Renal cortical epithelial cell (primary cell): ENCODE measurements around the gene CEP55. TPM values are rescaled to one million over a fixed set of nuclear protein-coding genes. Genes with fewer than 3 reads are reported as not detected.

Experiments
- DNase-seq: peaks from one replicate; pipeline ENCODE4 v3.0.0-alpha.2; 2011; ENCODE audit warnings: low read depth
- total RNA-seq: library from RNA; depleted of rRNA; stranded (reverse); fragments of >200 nt; gene quantifications from 2 replicates; pipeline ENCODE4 v1.2.3, GENCODE V29; 2014

CEP55 gene
- total RNA-seq, 1 donor from 2014 or later: 1.8 TPM

DNA sequence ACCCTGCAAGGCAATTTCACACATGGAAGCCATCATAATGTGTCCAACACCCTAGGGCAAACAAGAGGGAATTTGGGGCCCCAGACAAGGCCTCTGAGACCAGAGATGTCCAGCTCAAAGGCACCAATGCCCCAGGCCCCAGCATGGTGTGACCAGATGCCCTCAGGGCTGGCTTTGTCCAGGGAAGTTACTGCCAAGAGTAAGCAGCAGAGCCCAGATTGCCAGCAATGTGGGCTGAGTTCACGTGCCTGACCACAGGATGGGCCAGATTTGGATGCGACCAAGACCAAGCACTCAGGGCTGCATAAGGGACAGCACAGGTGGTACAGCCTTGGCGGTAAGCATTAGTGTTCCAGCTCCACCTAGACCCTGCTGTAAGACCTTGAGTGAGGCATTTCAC lies 27.0 kb upstream of the CEP55 start:
- DNase-seq: no peak

DNA sequence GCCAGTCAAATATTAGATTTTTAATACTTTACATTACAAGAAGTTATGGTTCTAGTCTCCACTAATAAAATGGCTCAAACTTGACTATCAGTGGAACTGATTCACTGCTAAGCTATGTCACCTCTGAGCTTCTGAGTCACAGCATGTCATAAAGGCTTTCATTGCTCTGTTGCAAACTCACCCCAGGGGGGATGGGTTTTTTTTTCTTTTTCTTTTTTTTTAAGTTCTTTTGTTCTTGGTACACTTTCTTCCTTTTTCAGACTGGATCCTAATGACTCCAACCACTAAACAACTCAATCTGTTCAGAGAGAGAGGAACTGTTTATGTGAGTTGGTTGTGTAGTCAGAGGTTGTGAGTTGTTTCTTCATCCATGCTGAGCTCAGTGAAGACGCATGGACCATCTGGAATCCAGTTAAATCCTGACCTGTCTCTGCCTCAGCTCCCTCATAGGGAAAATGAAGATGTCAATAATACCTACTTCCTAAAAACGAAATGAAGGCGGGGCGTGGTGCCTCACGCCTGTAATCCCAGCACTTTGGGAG lies 25.2 kb upstream of the CEP55 start:
- DNase-seq: peak; percentile 99

DNA sequence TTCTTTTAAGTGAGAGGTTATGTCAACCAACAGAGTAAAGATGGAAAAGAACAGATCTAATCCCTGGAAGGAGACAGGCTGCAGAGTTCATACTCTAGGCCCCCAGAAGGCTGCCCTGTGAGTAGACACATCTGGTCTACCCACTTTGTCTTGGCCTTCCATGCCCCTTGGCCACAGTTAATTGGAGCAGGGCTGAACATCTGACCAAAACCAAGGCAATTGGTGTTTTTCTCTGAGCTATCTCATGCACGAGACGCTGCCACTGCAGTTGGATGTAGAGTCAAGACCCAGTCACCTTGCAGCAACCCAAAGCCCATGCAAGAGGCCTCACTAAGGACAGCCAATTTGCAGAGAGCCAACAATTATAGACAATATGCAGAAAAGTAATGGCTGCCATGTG lies 23.3 kb upstream of the CEP55 start:
- DNase-seq: no peak

DNA sequence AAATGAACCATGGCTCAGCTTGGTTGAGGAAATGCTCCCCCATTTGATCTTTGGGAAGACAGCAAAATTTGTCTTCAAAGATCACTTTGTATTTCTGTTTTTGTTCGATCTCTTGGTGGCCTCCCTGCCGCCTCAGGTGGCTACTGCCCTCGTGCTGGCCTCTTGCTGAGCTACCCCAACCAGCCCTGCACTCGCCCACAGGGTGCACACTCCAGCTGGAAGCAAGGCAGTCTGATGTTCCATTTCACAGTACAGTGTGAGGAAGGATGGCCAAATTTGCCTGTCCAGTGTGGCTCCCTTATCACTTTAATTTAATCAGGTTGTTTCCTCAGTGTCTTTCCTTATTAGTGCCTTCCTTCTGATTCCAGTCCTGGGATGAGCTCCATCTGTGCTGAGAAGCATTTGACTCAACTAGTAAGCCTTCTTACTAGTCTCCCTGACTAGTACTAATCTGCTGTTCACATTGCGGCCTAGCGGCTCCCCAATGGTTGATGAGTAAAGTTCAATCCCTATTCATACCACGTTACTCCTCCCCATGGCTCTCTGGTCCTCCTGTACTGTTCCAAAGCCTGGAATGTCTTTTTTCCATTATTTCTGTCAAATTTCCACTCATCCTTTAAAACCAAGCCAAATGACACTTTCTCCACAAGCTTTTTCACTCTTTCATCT lies 22.5 kb upstream of the CEP55 start:
- DNase-seq: no peak

DNA sequence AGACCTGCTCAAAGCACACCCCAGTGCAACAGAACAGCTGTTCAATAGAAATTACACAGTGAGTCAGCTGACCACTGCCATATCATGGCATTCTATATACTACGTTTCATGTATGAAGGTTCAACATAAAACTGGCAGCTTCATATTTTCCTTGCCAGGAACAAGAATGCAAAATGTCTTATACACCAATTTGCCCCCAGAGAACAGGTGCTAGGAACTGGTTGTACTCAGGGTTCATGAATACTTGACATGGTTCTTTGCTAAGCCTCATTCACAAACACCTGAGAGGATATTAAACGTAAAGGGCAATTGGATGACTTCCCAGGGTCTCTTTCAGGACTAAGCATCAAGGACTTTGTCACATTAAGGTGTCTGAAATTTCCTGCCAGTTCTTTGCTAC lies 21.2 kb upstream of the CEP55 start:
- DNase-seq: no peak

DNA sequence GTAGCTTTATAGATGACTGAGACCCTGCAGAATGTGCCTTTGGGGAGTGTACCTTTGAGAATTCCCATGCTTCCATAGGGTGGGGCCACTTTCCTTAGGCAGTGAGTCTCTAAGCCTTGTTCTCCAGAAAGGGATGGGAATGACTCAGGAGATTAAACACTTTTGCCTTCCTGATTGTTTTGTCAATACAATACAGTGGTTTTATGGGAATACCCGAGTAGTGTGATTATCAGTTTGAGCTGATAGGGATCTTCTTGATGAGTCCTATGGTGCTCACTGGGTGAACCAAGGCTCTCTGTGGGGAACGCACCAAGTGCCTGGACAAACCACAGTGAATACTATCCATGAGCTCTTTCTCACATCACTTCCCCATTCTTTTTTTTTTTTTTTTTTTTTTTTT lies 20.5 kb upstream of the CEP55 start:
- DNase-seq: peak; percentile 91

DNA sequence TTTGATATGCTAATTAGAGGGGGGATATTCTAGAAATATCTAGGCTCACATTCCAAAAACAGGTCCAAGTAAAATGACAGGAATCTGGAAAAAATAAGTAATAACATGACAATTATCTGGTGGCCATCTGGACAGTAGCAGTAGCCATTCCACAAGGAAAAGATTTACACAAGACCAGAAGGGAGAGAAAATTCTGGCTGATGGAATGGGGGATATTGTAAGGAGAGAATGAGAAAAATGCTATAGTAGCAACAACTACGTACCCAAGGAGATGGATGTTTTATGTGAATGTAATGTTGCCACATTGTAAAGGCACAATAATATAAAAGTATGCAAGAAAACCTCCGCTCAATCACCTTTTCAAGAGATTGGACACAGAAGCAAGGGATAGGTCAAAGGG lies 19.7 kb upstream of the CEP55 start:
- no peak for DNase-seq

DNA sequence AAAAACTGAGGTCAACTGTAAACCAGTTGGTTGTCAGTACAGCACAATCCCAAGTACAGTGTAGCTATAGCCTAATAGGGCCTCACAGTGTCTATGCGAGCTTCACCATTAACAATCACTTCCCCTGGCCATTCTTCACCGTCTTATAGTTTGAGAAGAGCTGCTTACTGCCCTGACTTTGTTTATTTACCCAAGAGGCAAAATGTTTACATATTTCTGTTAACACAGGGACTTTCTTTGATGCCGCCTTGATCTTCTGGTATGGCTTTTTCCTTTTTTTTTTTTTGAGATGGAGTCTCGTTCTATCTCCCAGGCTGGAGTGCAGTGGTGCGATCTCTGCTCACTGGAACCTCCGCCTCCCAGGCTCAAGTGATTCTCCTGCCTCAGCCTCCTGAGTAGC lies 17.5 kb upstream of the CEP55 start:
- DNase-seq: no peak

DNA sequence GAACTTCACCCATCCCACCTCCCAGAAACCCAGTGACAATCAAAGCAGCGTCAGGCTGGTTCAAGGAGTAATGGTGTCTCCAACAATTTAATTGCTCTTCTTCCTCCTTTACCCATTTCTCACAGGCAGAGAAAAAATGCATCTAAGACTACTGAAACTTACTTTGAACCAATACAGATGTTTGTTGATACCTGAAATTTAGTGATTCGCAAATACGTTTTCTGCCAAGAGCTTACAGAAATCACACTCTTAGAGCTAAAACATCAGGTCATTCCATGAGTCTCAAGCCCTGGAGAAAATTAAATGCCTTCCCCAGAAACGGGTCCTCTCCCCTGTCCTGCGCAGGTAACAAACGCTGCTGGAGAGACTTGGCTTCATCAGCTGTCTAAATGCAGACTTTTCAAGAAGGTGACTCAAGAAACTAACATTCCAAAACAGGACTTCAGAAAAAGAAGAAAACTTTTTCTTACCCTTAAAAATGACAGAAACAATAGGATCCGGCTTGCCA lies 14.7 kb upstream of the CEP55 start:
- no peak for DNase-seq

DNA sequence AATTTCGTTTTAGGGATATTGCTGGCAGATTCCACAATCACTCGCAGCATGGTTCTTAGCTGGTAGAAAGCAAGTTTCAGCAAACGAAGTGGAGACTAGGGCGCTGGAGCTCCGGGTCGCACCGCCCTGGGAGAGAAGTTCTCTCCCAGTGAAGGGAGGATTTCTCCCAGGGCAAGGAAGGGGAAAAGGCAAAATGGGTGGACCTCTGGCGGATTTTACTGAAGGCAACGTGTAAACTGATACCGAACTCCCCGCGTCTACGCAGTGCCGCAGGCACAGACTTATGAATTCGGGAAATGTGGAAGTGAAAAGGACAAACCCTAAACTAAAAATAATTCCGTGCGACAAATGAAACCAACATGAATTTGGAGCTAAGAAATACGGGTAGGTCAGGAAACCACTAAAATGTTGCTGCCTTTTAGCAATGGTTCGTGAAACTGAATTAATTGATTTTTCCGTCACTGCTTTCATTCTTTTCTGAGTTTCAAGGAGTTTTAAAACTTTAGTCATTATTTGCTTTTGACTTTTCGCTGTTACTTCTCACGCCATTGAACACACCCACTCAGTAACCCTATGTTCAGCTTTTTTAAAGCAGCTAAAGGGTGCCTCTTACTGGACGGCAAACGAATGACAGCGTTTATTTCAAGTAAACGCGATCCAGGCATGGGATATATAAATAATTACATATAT lies 14.1 kb upstream of the CEP55 start, which contains the start of gene MYOF:
MYOF (minus strand) TSS at position 190 of the 690 bp plus-strand sequence; CDS start at position 50, 140 bp downstream.
- peak; percentile 92 for DNase-seq

DNA sequence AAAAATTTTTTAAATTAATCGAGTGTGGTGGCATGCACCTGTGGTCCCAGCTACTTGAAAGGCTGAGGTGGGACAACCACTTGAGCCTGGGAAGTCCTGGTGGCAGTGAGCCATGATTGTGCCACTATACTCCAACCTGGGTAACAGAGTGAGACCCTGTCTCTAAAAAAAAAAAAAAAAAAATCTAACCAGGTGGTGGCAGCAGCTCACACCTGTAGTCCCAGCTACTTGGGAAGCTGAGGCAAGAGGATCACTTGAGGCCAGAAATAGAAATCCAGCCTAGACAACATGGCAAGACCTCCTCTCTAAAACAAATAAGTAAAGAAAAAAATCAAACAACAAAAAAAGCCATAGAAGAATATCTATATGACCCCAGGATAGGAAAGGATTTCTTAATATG lies 10.7 kb upstream of the CEP55 start:
- DNase-seq: no peak

DNA sequence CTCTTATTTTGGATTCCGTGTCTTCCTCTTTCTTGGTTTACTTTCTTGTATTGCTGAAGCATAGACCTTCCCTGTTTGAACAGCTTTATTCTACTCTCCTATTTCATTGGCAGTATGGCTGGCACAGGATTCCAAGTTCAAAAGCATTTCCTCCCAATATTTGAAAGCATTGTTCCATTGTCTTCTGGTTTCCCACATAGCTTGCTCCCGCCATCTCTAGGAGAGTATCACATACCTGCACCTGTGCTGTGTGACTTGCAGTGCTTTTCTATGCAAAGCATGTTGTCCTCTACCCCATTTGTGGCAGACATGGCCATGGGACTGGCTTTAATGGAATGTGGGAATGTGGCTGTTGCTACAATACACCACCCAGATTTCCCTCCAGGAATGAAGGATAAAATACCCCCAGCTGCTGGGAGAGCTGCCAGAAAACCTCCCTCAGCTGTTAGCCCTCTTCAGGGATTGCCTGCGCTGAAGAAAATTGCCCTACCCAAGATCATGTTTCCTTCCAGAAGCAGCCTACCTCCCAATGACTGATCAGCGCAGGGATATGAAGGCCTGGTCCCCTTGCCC lies 7.4 kb upstream of the CEP55 start:
- DNase-seq: peak; percentile 81

DNA sequence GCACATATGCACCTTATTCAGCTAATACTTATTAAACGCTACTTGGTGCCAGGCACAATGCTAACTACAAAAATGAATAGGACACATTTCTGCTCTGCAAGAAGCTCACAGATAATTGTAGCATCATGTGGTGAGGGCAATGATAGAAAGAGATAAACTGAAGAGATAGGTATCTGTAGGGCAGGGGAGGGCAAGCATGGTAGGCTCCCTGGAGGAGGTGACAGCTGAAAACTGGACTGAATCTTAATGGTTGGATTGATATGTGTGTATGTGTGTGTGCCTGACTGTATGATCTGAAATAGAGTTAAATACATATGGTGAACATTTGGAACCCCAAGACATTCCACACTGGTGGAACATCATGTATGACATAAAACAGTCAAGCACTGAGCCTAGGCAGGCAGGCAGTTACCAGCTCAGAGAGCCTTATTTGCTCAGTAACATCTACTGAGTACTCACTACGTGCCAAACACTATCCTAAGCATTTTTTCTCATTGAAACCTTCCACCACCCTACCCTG lies 4.8 kb upstream of the CEP55 start:
- no peak for DNase-seq

DNA sequence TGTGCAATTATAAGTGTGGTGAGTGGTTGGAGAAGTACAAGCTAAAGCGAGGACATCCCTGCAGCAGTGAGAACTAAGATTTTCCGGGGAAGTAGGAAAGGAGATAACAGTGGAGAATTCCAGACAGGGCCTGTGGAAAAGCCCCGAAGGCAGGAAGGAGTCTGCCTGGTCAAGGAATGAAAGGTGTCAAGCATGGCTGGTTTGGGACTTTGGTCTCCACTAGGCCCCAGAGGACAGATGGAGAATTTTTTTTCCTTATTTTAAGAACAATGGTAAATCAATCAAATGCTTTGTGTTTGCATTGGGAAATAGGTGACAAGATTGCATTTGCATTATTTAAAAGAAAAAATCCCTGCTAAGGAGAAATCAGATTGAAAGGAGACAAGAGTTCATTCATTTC lies 3.2 kb upstream of the CEP55 start:
- DNase-seq: peak; percentile 63

DNA sequence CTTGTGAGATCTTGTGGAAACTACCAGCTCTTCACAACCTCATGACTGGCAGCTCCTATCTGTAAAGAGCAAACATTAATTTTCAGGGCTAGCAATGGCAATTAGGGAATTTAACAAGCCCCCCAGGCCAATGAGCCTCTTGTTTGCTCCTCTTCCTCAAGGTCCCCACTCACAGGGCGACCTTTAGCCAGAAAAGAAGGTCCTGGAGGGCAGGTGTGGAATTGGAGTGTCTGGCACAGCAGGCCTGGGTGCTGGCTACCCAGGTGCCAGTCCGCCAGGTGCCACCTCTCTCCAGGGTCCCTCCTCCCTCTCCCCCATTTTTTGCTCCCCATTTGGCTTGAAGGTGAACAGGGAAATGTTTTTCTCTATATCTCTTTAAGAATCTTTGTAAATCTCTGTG lies 1.9 kb upstream of the CEP55 start:
- DNase-seq: no peak

DNA sequence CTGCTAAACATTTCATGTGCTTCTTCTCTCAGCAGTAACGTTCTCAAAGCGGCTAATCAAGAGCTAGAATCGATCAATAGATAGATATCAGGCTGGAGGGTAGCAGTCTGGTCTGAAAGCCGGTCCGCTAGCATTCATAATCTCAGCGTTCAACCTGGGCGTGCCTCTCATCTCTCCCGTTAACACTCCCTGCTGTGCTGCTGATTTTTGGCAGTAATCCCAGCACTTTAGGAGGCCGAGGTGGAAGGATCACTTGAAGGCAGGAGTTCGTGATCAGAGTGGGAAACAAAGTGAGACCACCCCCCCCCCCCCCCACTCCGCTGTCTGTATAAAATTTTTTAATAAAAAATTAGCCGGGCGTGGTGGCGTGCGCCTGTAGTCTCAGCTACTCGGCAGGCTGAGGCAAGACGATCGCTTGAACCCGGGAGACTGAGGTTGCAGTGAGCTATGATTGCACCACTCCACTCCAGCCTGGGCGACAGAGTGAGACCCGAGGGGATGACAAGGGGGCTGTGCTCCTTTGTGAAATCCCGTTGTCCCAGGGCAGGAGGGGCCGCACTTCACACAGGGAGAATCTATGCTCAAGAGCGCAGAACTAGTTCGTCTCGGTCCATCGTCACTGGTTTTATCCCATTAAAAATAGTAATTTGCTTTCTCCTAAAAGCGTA lies 624 bp upstream of the CEP55 start:
- DNase-seq: no peak

DNA sequence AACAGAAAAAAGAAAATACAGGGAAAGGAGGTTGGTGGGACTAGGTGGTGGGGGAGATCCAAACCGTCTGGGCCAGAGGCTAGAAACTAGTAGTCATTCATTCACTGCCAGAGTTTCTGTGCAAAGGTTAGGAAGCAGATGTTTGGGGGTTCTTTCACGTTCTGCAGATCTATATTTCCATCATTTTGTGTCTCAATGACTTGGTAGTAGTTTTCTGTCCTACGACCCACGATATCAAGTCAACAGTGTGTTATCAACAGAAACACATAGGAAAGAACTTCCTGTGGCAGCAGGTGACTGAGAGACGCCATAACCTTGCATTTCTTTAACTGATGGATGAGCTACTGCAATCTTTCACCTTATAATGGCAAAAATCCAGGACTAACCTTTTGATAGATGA lies 1.8 kb downstream of the CEP55 start:
- no peak for DNase-seq

DNA sequence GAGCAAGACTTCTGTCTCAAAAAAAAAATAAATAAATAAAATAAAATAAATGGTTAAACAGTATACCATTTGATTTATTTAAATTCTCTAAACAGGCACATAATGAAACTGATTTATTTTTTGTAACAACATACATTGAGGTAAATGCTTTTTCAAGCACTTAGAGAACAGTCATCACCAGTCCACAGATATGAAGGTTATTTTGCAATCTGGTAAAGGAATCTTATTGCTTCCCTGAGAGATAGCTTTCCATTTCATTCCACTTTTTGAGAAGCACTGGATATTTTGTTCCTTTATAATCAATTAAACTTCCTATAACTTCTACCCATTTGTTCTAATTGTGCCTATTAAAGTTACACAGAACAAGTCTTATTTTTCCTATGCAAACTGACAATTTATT lies 5.2 kb downstream of the CEP55 start:
- no peak for DNase-seq

DNA sequence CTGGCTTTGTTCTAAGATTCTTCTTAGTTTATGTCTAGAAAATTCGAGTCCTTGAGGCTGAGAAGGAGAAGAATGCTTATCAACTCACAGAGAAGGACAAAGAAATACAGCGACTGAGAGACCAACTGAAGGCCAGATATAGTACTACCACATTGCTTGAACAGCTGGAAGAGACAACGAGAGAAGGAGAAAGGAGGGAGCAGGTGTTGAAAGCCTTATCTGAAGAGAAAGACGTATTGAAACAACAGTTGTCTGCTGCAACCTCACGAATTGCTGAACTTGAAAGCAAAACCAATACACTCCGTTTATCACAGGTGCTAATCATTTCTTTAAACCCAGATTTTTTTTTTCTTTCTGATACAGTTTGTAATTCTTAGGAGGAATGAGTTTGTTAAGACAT lies 6.7 kb downstream of the CEP55 start:
- DNase-seq: no peak

DNA sequence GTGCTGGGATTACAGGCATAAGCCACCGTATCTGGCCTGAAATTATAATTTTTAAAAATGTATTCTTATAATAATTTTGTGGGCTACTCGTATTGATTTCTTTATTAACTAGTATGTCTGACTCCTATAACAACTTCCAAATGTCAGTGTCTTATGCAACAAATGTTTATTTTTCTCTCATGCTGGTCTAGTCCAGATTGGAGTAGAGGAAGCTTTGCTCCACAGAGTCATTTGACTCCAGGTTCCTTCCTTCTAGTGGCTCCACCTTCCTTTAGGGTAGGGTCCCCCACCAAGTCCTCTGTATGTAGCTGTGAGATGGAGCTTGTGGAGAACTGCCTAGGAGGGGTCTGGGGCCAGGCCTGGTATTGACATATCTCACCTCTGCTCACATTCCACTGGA lies 8.7 kb downstream of the CEP55 start:
- DNase-seq: no peak

DNA sequence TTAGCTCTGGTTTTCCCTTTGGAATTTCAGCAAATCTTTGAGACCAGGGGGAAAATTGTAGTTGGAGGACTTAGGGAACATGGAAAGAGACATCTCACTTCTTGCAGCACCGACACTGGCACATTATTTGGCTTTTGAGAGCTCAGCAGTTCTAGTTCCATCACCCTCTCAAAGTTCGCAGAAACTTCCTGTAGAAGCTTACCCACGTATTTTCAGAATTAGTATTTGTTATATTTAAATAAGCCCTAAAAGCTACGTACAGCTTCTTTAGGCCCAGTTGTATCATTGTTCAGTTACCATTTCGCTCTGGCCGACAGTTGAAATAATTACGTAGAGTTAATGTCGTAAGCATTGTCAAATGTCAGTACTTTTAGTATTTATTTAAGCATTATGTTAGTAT lies 13.4 kb downstream of the CEP55 start:
- DNase-seq: no peak

DNA sequence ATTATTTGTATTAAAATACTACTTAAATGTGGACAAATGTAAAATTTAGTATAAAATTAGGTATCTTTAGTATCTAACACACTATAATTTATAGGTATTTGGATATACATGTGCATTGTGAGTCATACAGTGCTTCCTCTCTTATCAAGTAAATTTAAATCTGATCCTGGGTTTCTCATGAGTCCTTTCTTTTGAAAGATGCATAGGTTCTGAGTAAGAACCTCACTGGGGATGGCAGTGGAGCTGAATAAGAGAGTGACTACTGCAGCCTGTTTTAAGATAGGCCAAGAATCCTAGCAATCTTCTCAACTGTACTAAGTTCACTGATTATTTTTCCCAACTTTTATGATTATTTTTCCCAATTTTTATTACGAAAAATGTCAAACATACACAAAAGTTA lies 16.2 kb downstream of the CEP55 start:
- no peak for DNase-seq
